Uterus (tissue), 2 donors: ENCODE data around the gene FAM240A.

Experiments
- POLR2A ChIP-seq, 2 donors: fragments of 450-650 bp; IDR thresholded peaks; one replicate each; pipeline ENCODE4 v1.6.1; 2016; ENCODE audit warnings: antibody characterized with exemption in 2 of 2, mild to moderate bottlenecking in 1 of 2, moderate library complexity in 1 of 2
- TF ChIP-seq, protein P1 (sequence below), 4 experiments: fragments of 200-600 bp in 2 of 4; fragments of 450-650 bp in 2 of 4; sonication (generic) in 2 of 4; IDR thresholded peaks; one replicate each; pipeline ENCODE4 v1.5.1; 2016 to 2019; ENCODE audit warnings: antibody characterized with exemption in 4 of 4, mild to moderate bottlenecking in 2 of 4, moderate library complexity in 1 of 4

DNA sequence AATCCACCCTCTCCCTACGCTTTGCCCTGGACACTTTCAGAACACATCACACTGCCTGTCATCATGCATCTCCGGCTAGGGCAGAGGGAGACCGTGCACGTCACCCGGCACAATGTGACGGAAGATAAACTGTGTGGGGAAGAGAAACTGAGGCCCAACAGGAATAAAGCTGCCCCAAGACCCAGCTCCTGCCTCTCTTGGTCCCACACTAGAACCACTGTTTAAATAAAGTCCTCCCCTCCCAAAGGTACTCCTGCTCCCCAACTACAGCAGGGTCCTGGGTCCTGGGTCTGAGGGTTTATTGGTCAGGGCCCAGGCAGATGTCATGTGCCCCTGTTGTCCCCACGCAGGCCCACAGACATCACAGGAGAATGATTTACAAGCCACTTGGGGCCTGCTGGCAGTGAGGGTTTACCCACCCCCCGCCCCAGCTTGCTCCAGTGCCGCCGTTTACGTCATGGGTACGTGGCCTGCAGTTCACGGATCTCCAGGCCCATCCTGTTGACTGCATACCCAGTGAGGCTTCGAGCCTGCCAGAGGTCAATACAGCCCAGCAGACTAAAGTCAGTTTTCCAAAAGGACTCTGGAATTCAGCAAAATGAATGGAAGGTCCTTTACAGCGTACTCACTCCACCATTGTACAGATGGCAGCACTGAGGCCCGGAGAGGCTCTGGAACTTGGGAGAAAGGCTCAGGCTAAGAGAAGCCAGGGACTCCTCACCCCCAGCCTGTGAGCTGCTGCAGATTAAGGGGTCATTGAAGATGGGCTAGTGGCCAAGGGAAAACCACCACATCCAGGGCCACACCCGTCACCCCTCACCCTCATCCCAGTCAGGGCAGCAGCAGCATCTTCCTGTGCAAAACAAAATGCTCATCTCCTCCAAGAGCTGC, 57.9 kb downstream of the FAM240A start:
- TF ChIP-seq, protein P1, sequence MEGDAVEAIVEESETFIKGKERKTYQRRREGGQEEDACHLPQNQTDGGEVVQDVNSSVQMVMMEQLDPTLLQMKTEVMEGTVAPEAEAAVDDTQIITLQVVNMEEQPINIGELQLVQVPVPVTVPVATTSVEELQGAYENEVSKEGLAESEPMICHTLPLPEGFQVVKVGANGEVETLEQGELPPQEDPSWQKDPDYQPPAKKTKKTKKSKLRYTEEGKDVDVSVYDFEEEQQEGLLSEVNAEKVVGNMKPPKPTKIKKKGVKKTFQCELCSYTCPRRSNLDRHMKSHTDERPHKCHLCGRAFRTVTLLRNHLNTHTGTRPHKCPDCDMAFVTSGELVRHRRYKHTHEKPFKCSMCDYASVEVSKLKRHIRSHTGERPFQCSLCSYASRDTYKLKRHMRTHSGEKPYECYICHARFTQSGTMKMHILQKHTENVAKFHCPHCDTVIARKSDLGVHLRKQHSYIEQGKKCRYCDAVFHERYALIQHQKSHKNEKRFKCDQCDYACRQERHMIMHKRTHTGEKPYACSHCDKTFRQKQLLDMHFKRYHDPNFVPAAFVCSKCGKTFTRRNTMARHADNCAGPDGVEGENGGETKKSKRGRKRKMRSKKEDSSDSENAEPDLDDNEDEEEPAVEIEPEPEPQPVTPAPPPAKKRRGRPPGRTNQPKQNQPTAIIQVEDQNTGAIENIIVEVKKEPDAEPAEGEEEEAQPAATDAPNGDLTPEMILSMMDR (IDR thresholded peaks at IDR 0.05): no peak
- no peak for TF ChIP-seq POLR2A (IDR thresholded peaks at IDR 0.05)
